Islet of Langerhans (tissue), 1 donor: ENCODE data around the gene PKN1.
A peak's percentile ranks its signal among the peaks of the same experiment; 100 is the strongest.

Experiments
- FAIRE-seq: peaks from one replicate; lab custom pipeline; 2011; peaks lifted over from hg19 to GRCh38; lab: Jason Lieb, UNC

The PKN1 gene

GRCh38 chr19:14406645-14407401 is 26.3 kb upstream of the PKN1 start:
- FAIRE-seq = no peak

- no peak for FAIRE-seq
Observed at GRCh38 chr19:14407605-14408484, 25.3 kb upstream of the PKN1 start.

GRCh38 chr19:14408491-14409145 is 24.5 kb upstream of the PKN1 start:
- FAIRE-seq = no peak

- no peak for FAIRE-seq
Observed at GRCh38 chr19:14409146-14410023, 23.7 kb upstream of the PKN1 start.

GRCh38 chr19:14410091-14411051 is 22.7 kb upstream of the PKN1 start:
- FAIRE-seq = no peak

- FAIRE-seq = no peak
Observed at GRCh38 chr19:14411161-14411937, 21.8 kb upstream of the PKN1 start.

- no peak for FAIRE-seq
Observed at GRCh38 chr19:14411938-14412245, 21.2 kb upstream of the PKN1 start.

GRCh38 chr19:14412324-14412995 is 20.6 kb upstream of the PKN1 start:
- FAIRE-seq = no peak

- FAIRE-seq = no peak
Observed at GRCh38 chr19:14412996-14413692, 20.0 kb upstream of the PKN1 start.

GRCh38 chr19:14413693-14414181 is 19.4 kb upstream of the PKN1 start:
- FAIRE-seq = no peak

- no peak for FAIRE-seq
Observed at GRCh38 chr19:14414926-14415690, 18.0 kb upstream of the PKN1 start.

GRCh38 chr19:14416817-14417231 is 16.3 kb upstream of the PKN1 start:
- no peak for FAIRE-seq

- FAIRE-seq = no peak
Observed at GRCh38 chr19:14418856-14419105, 14.3 kb upstream of the PKN1 start.

- FAIRE-seq = peak; percentile 74
Observed at GRCh38 chr19:14419106-14419813, 13.8 kb upstream of the PKN1 start, which contains the start of gene DDX39A. DDX39A (minus strand) TSS chr19:14419341; CDS start chr19:14413220, 6,121 bp downstream.

- FAIRE-seq = no peak
Observed at GRCh38 chr19:14425696-14426138, 7.4 kb upstream of the PKN1 start.

GRCh38 chr19:14427461-14427860 is 5.6 kb upstream of the PKN1 start:
- no peak for FAIRE-seq

GRCh38 chr19:14428882-14429416 is 4.2 kb upstream of the PKN1 start:
- FAIRE-seq = no peak
